Pulmonary artery endothelial cell (primary cell): ENCODE results near the gene P3R3URF. TPM values are rescaled to one million over a fixed set of nuclear protein-coding genes. Genes with fewer than 3 reads are reported as not detected.
A peak's percentile ranks its signal among the peaks of the same experiment; 100 is the strongest.
"Not testable (repeated sequence)": the region's sequence is repeated elsewhere in the genome, so short reads cannot be mapped to it uniquely, and the experiment has no call there.

ENCODE experiments used
- DNase-seq: peaks from one replicate; pipeline ENCODE4 v3.0.0-alpha.2; 2011; ENCODE audit warnings: low read depth, low spot score
- total RNA-seq: library from RNA; depleted of rRNA; stranded (reverse); fragments of >200 nt; gene quantifications from 2 replicates; pipeline ENCODE4 v1.2.3, GENCODE V29; 2014

P3R3URF gene
- total RNA-seq = not detected in 2 replicates

DNA sequence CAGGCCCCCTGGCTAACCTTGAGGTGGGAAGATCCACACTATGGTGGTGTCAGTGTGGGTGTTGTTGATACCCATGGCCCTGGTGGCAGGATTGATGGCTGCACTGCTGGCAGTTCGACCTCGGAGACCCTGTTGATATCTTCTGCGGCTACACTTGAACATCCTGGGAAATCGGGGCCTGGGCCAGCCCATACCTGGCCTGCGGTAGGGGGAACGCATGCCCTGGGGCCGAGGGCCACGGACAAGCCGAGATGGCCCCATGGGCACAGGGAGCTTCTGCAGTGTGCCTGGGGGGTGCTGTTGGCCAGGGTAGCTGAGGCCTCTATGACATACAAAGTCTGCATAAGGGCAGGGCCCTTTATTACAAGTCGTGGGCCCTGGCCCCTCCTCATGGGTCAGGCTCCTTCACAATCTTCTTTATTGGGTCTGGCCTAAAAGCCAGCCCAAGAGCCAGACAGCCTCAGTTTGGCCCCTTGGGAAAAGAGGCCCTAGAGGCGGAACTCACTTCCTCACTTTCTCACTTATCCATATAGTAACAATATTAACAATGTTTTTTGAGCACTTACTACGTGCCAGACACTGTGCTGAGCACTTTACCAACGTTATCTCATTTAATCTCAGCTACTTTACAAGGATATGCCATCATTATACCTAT, at the start of gene P3R3URF:
TSS of gene P3R3URF (minus strand) at position 278 of the 655 bp plus-strand sequence. CDS start at position 261, 17 bp downstream.
- no peak for DNase-seq

DNA sequence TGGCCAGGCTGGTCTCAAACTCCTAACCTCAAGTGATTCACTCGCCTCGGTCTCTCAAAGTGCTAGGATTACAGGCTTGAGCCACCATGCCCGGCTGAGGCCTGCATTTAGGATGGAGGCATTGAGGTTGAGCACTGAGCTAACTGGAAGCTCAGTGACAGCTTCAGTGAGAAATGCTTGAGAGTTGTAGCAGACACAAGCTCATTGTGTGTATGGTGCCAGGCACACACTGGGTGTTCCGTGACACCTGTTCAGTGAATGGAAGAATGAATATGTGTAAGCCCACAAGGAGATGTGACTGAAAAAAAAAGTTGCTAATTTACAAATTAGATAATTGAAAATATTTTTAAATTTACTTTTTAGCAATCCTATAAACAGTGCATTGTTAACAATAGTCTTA, 48.7 kb upstream of the P3R3URF start:
- no peak for DNase-seq

DNA sequence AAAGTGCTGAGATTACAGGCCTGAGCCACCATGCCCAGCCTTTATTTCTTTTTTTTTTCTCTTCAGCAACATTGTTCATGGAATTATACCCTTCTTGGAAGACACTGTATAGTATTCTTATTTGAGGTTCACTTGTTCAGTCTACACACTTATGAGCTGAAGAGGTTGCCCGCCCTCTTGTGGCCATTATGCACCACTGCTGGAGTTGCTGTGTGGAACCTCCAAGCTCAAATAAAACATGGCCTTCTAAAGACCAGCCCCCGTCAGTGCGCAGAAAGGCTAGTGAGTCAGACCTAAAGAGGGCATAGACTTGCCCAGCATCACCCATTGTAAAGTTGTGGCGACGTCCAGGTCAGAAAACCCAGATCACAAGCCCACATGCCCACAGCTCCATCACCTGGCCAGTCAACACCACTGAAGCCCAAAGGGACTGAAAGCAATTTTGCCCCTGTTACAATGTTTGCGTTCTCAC, 47.2 kb upstream of the P3R3URF start:
- peak; percentile 75 for DNase-seq

GRCh38 chr1:46223055-46223454, 46.8 kb upstream of the P3R3URF start:
- DNase-seq = not testable (repeated sequence)

GRCh38 chr1:46221749-46222148, 45.5 kb upstream of the P3R3URF start:
- no peak for DNase-seq

DNA sequence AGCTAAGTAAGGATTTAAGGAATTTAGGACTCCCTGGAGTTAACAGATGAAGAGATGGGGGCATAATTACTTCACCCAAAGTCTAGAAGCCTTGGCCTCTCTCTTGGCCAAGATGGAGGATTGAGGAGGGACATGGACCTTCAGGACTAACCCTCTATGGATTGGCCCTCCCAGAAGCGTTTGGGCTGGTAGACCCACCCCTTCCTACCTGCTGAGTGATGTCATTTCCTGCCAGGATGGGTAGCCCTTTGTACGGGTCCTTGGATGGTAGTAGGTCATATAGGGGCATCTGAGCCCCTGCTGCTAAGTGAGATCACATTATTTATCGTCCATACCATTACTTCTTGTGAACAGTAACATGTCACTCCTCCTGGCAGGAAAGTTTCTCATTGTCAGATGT, 44.5 kb upstream of the P3R3URF start:
- no peak for DNase-seq

DNA sequence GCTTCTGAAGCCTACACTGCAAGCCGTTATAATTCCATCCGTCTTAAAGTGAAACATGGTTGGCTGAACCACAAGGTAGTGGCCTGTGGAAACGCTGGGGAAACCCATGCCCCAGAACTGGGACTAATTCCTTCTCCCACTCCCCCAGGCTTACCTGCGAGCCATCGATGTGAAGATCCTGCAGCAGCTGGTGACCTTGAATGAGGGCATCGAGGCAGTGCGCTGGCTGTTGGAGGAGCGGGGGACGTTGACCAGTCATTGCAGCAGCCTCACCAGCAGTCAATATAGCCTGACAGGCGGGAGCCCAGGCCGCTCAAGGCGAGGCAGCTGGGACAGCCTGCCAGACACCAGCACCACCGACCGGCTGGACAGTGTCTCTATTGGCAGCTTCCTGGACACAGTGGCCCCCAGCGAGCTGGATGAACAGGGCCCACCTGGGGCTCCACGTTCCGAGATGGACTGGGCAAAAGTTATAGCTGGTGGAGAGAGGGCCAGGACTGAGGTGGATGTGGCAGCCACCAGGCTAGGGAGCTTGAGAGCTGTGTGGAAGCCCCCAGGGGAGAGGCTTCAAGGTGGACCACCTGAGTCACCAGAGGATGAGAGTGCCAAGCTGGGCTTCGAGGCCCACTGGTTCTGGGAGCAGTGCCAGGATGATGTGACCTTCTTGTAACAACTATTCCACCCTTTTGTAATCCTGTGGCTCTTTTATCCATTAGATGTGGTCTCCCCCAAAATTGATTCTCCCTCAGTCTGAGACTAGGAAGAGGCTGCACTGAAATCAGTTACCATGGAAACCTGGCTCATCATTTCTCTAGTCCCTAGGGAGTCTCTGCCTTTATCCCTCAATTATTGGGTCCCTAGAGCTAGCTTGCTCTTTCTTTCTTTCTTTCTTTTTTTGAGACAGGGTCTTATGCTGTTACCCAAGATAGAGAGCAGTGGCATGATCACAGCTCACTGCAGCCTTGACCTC, 43.5 kb upstream of the P3R3URF start:
- no peak for DNase-seq

GRCh38 chr1:46218443-46218842, 42.2 kb upstream of the P3R3URF start:
- no peak for DNase-seq

GRCh38 chr1:46215504-46215903, 39.2 kb upstream of the P3R3URF start:
- no peak for DNase-seq

- no peak for DNase-seq
Measured at GRCh38 chr1:46211051-46211450, 34.8 kb upstream of the P3R3URF start.

DNA sequence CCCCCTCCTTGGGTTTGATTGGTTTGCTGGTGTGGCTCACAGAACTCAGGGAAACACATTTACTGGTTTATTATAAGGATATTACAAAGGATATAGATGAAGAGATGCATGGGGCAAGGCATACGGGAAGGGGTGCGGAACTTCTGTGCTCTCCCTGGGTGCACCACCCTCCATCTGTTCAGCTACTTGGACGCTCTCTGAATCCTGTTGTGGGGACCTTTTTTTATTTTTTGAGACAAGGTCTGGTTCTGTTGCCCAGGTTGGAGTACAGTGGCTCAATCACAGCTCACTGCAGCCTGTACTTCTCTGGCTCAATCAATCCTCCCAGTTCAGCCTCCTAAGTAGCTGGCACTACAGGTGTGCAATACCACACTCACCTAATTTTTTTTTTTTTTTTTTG, 34.3 kb upstream of the P3R3URF start:
- no peak for DNase-seq

DNA sequence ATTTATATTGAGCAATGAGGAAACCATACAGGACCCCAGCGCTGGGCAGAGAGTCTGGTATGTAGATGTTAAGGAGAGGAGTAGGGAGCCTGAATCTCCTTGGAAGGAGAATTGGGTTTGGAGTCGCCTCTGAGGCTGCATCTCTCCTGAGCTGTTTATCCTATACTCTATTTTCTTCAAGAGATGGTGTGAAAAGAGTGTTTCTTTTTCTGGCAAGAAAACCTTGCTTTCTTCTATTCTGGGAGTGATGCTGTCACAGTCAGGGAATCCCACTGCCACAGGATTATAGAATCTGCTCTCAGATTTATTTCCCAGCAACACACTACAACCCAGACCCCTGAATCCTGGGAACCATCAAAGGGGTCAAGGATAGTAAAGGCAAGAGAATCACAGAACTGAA, 30.1 kb upstream of the P3R3URF start:
- no peak for DNase-seq

GRCh38 chr1:46205791-46206190, 29.5 kb upstream of the P3R3URF start:
- no peak for DNase-seq

DNA sequence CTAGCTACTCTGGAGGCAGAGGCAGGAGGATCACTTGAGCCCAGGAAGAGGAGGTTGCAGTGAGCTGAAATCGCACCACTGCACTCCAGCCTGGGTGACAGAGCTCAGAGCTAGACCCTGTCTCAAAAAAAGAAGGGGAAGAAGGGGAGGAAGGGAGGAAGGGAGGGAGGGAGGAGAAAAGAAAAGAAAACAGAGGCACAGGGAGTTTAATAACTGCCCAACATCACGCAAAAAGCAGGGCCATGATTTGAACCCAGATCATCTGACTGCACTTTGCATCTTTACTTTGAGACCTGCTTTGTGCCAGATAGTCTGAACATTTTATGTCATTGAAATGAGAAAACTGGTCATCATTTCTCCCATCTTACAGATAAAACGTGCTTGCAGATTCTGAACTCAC, 28.9 kb upstream of the P3R3URF start:
- no peak for DNase-seq

- no peak for DNase-seq
Measured at GRCh38 chr1:46204406-46204742, 28.1 kb upstream of the P3R3URF start.

DNA sequence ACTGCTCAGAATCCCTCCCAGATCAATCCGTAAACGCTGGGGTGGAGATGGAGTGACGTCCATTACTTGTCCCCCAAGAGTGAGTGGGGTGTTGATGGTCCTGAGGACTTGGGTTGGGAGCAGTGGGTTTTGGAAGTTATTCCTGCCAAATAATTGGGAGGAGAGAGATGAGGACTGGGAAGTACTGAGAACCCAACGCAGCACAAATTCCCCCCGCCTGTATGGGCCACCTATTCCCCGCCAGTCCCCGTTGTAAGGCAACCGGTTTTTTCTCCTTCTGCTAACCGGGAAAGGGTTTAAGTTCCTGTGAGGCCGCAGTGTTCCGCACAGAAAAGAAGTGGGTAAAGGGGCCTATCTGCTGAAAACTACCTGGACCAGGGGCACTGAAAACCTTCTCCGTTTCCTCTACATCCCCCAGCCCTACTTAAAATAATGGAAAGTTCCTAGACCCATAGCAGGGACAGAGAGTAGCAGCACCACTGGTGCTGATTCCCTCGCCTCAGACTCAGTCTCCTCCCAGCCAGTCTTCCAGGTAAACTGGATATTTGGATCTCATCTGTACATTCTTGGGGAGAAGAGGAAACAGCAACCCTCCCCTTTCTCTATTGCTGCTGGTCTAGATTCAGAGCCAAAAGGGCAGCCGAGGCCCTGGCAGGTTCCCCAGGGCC, 27.6 kb upstream of the P3R3URF start:
- no peak for DNase-seq

GRCh38 chr1:46199233-46199749, 23.0 kb upstream of the P3R3URF start:
- no peak for DNase-seq

DNA sequence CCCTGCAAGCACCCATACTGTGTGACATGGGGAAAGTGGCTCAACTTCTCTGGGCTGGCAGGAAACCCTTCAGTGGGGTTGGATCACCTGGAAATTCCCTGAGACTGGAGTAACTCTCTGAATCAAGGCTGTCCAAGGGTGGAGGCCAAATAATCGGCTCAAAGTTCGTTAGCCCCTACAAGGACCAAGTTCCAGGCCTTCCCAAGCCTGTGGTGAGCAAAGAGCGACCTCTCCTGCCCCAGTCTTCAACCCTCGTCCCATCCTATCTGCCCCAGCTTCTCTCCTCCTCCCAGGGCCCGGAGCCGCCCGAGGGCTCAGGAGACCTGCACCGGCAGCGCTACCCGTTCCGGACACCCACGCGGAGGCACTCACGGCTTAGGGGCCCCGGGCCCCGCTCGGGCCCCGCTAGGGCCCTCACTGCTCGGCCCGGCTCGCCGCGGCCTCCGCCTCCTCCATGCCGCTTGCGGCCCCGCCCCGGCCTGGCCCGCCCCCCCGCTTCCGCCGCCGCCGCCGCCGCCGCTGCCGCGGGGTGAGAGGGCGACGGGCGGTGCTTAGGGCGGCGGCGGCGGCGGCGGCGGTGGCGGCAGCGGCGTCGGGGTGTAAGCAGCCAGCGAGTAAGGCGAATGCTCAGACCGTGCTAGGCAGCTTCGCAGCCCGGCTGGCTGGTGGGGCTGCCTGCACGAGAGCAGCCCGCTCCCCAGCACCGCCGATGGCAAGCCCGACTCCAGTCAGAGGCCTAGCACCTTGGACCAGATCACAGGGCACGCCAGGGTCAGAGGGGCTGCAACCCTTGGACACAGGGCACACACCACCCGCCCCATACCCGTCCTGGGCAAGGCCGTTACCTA, 21.9 kb upstream of the P3R3URF start, which contains the start of gene POMGNT1:
TSS of gene POMGNT1 (minus strand) at position 471 of the 848 bp plus-strand sequence. CDS start 613 bp downstream, outside the sequence.
- DNase-seq = no peak

DNA sequence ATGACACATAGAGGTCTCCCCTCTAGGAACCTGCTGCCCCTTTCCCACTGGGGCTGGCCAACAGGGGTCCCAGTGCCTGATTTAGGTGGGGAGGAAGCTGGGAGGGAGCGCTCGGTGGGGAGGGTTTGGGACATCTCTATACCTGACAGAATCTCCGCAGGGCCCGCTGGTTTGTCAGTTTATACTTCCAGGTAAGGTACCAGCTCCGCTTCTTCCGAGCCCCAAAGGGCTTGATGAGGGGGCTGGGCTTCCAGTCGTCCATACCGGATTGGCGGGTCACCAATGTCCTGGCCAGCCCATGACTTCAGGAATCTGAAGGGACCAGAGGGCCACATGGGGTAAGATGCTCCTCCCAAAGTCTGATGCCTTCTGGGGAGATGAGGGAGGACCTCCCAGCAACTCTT, 21.3 kb upstream of the P3R3URF start:
- DNase-seq = no peak

- DNase-seq = no peak
Measured at GRCh38 chr1:46196609-46197008, 20.3 kb upstream of the P3R3URF start.
